Measurements from ENCODE around the gene IL10RB. TPM values are rescaled to one million over a fixed set of nuclear protein-coding genes. Genes with fewer than 3 reads are reported as not detected.

IL10RB gene
- total RNA-seq, 1 experiment from 2014 or later: 3.1 TPM

GRCh38 chr21:33256019-33256418, 10.1 kb upstream of the IL10RB start:
- Histone ChIP-seq H3K18ac (ENCODE audit: insufficient read length, low read depth, low read length) (no peak overlapping the region), H3K79me1 (ENCODE audit: insufficient read depth, low read depth, low read length, poor library complexity, severe bottlenecking) (no peaks in the 10 kb centered on the region), H3K4me2 (ENCODE audit: insufficient read depth, insufficient read length, low read length) (no peak overlapping the region), H3K4me1 (ENCODE audit: insufficient read depth, low read length) (no peaks in the 10 kb centered on the region), H3K9ac (ENCODE audit: extremely low read depth, insufficient read length, low read length) (no peak overlapping the region), H3T11ph (ENCODE audit: low read length) (no peak overlapping the region), H3K27me3 (ENCODE audit: insufficient read depth, low read length) (no peaks in the 10 kb centered on the region), H3K9me3 (ENCODE audit: control insufficient read depth, low read depth, low read length) (no peaks in the 10 kb centered on the region), H3K23me2 (ENCODE audit: insufficient read length, low read depth, low read length, poor library complexity, severe bottlenecking) (no peaks in the 10 kb centered on the region), H4K91ac (ENCODE audit: insufficient read length, low read depth, low read length) (no peak overlapping the region), H3K23ac (ENCODE audit: insufficient read length, low read depth, low read length) (no peak overlapping the region), H2BK120ac (ENCODE audit: low read depth, low read length, poor library complexity, severe bottlenecking) (no peak overlapping the region), H3K14ac (ENCODE audit: insufficient read depth, low read length) (no peak overlapping the region), H2BK12ac (ENCODE audit: insufficient read length, low read depth, low read length) (no peak overlapping the region), H2BK15ac (ENCODE audit: low read depth, low read length) (no peak overlapping the region), H3K27ac (ENCODE audit: insufficient read length, low read depth, low read length) (no peak overlapping the region), H4K8ac (replicated peaks; ENCODE audit: insufficient read length, low read depth, low read length) (no peak overlapping the region), H3K4ac (ENCODE audit: low read depth, low read length) (no peak overlapping the region), H2AK5ac (ENCODE audit: insufficient read length, low read length) (no peak overlapping the region), H4K20me1 (ENCODE audit: control insufficient read depth, insufficient read depth, insufficient read length) (no peaks in the 10 kb centered on the region), H2AFZ (ENCODE audit: low read length) (no peak overlapping the region), H3K56ac (ENCODE audit: insufficient read length, low read depth, low read length) (no peak overlapping the region), H4K5ac (ENCODE audit: insufficient read length, low read depth, low read length) (no peak overlapping the region), H2BK5ac (ENCODE audit: insufficient read length, low read length) (no peak overlapping the region), H3K79me2 (ENCODE audit: insufficient read depth, low read length) (no peaks in the 10 kb centered on the region), H2BK20ac (ENCODE audit: low read depth, low read length, poor library complexity, severe bottlenecking) (no peak overlapping the region)
- no peak for TF ChIP-seq CTCF (conservative IDR thresholded peaks at IDR 0.05)
- no peak overlapping the region for H3K4me3 Mint-ChIP-seq
- no CpG with 5 or more reads among the region's 6 CpGs for WGBS (ENCODE audit: extremely low coverage, insufficient read length, low lambda C conversion rate)
- no peak overlapping the region for H3K27ac Mint-ChIP-seq
- no peaks in the 10 kb centered on the region for H3K4me1 Mint-ChIP-seq
- no peaks in the 10 kb centered on the region for H3K27me3 Mint-ChIP-seq (ENCODE audit: low read depth)
- H3K36me3 Mint-ChIP-seq (ENCODE audit: insufficient read depth in 1 of 3, low read depth in 3 of 3): peaks cover 34 to 70% (median 64%) of the 10 kb centered on the region in 3 experiments
- no peak for DNase-seq
- H3K9me3 Mint-ChIP-seq: peaks cover 7 to 8% of the 10 kb centered on the region in 2 experiments; a peak in 4 of 5 replicates

All from H9 (cell line).